Stimulated activated memory B cell treated with anti-CD40 and anti-IgM and Interleukin-4, amounts not matched to agents 10 μg/mL and 1 μg/mL and 100 μg/mL, for 72 hours (primary cell): ENCODE results near the gene RASIP1.
A peak's percentile ranks its signal among the peaks of the same experiment; 100 is the strongest.
"Not testable (repeated sequence)": the region's sequence is repeated elsewhere in the genome, so short reads cannot be mapped to it uniquely, and the experiment has no call there.

ENCODE experiments used
- ATAC-seq: fragments of 150-1000 bp; cut with Tn5 transposase; 2 replicates; pipeline ENCODE4 v1.10.0; 2021
- H3K27ac Mint-ChIP-seq: one replicate; pipeline ENCODE4 v1.8.0; 2022; ENCODE audit warnings: mild to moderate bottlenecking, mixed read lengths
- H3K27me3 Mint-ChIP-seq: one replicate; pipeline ENCODE4 v1.8.0; 2022; ENCODE audit warnings: mixed read lengths
- H3K36me3 Mint-ChIP-seq: one replicate; pipeline ENCODE4 v1.8.0; 2022; ENCODE audit warnings: mixed read lengths
- H3K4me1 Mint-ChIP-seq: one replicate; pipeline ENCODE4 v1.8.0; 2022; ENCODE audit warnings: mixed read lengths
- H3K4me3 Mint-ChIP-seq: one replicate; pipeline ENCODE4 v1.8.0; 2022; ENCODE audit warnings: mild to moderate bottlenecking, moderate library complexity, mixed read lengths
- H3K9me3 Mint-ChIP-seq: one replicate; pipeline ENCODE4 v1.8.0; 2022; ENCODE audit warnings: mixed read lengths

Gene RASIP1

DNA sequence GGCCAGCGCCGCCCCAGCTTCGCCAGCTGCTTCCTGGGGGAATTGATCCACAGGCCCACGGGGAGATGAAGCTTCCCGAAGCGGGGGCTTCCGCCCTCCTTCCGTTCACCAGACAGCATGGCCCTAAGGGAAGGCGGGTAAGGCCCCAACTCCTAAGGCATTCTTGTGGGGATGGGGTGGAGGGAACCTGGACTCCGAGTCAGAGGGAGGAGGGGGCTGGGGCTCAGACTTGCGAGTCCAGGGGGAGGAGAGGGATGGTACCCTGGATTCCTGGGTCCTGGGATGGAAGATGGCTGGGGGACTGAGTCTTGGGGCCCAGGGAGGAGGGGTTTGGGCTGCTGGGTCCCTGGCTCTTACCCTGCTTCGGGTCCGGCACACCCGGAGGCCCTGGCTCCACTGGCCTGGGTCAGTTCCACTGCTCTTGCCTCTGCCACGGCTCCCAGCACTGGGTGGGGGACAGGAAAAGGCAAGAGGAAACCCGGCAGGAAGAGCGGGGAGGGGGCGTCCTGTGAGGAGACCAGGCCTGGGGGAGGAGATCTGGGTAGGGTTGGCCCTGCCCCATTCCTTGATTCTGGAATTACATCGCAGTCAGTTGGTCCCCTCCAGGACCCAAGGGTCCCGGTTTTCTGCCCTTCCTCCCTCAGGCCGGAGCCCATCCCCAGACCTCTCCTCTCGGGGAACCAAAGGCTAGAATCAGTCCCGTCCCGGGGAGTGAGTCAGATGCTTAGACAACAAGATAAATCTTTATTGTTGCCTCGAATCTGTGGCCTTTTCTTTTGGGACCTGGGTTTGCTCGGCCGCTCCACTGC lies at the start of gene RASIP1:
Gene RASIP1 (minus strand): TSS at position 447 of the 809 bp plus-strand sequence. CDS start 328 bp downstream, at position 119.
- no peak for ATAC-seq
- Mint-ChIP-seq H3K36me3 (no peaks in the 10 kb centered on the region), H3K4me1 (peaks cover 25% of the 10 kb centered on the region), H3K27ac (no peak within 1 kb of the TSS), H3K9me3 (peaks cover 6% of the 10 kb centered on the region), H3K4me3 (peak within 1 kb of the TSS; percentile 29), H3K27me3 (peaks cover 51% of the 10 kb centered on the region)

DNA sequence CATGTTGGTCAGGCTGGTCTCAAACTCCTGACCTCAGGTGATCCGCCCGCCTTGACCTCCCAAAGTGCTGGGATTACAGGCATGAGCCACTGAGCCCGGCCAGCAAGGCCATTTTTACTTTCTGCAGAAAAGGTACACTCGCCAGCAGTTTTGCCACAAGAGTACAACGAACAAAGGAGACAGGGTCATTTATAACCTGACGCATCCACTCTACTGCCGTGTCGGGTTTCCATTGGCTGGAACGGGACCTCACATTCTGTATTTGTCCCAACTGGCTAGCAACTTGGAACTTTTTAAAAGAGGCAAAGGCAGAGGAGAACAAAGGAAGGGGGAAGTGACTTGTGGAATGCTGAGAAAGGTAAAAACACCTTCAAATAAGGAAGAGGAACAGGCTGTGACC lies 46.9 kb upstream of the RASIP1 start:
- not testable (repeated sequence) for H3K27ac Mint-ChIP-seq, H3K27me3 Mint-ChIP-seq

GRCh38 chr19:48786422-48786821 lies 46.0 kb upstream of the RASIP1 start:
- H3K27me3 Mint-ChIP-seq, H3K36me3 Mint-ChIP-seq, H3K9me3 Mint-ChIP-seq, H3K4me3 Mint-ChIP-seq, H3K27ac Mint-ChIP-seq, ATAC-seq: not testable (repeated sequence)
- peaks cover 17% of the 10 kb centered on the region for H3K4me1 Mint-ChIP-seq

More for the DNA sequence above, 46.9 kb upstream of the RASIP1 start:
- H3K36me3 Mint-ChIP-seq, H3K4me1 Mint-ChIP-seq, H3K9me3 Mint-ChIP-seq, H3K4me3 Mint-ChIP-seq, ATAC-seq: not testable (repeated sequence)

DNA sequence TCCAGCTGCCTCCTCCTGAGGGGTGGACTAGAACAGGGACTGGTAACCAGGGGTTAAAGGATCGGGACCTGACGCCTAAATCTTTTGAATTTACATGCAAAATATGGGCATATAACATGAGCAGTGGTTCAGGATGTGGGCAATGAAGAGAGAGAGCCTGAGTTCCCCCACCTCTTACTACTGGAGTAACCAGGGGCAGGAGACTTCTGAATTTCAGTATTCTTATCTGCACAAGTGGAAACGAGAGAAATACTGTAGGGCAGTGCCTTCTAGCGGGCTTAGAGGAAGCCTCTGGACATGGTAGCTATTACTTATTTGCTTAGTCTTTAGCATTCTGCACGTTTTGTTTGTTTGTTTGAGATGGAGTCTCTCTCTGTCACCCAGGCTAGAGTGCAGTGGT lies 44.1 kb upstream of the RASIP1 start:
- H3K9me3 Mint-ChIP-seq, result no peaks in the 10 kb centered on the region
- no peak overlapping the region for H3K4me3 Mint-ChIP-seq
- H3K27me3 Mint-ChIP-seq, result no peaks in the 10 kb centered on the region
- peaks cover 30% of the 10 kb centered on the region for H3K4me1 Mint-ChIP-seq
- ATAC-seq, result no peak
- no peaks in the 10 kb centered on the region for H3K36me3 Mint-ChIP-seq
- no peak overlapping the region for H3K27ac Mint-ChIP-seq

- Mint-ChIP-seq H3K36me3 (no peaks in the 10 kb centered on the region), H3K4me1 (peaks cover 24% of the 10 kb centered on the region), H3K4me3 (no peak overlapping the region), H3K9me3 (no peaks in the 10 kb centered on the region), H3K27me3 (no peaks in the 10 kb centered on the region), H3K27ac (peak overlapping the region; percentile 18)
- peak; percentile 57 for ATAC-seq
Measured at GRCh38 chr19:48780631-48781391, 40.4 kb upstream of the RASIP1 start.

GRCh38 chr19:48779636-48780035 lies 39.2 kb upstream of the RASIP1 start:
- peaks cover 24% of the 10 kb centered on the region for H3K4me1 Mint-ChIP-seq
- no peaks in the 10 kb centered on the region for H3K36me3 Mint-ChIP-seq
- H3K9me3 Mint-ChIP-seq, result no peaks in the 10 kb centered on the region
- no peak overlapping the region for H3K4me3 Mint-ChIP-seq
- H3K27me3 Mint-ChIP-seq, result no peaks in the 10 kb centered on the region
- peak; percentile 42 for ATAC-seq
- no peak overlapping the region for H3K27ac Mint-ChIP-seq

GRCh38 chr19:48777720-48778119 lies 37.3 kb upstream of the RASIP1 start:
- peaks cover 24% of the 10 kb centered on the region for H3K4me1 Mint-ChIP-seq
- peaks cover 12% of the 10 kb centered on the region for H3K27me3 Mint-ChIP-seq
- no peak for ATAC-seq
- H3K36me3 Mint-ChIP-seq, result no peaks in the 10 kb centered on the region
- H3K27ac Mint-ChIP-seq, result no peak overlapping the region
- H3K4me3 Mint-ChIP-seq, result no peak overlapping the region
- H3K9me3 Mint-ChIP-seq, result no peaks in the 10 kb centered on the region

GRCh38 chr19:48777139-48777538 lies 36.7 kb upstream of the RASIP1 start:
- no peak for ATAC-seq
- H3K4me1 Mint-ChIP-seq, result peaks cover 19% of the 10 kb centered on the region
- H3K9me3 Mint-ChIP-seq, result no peaks in the 10 kb centered on the region
- H3K27me3 Mint-ChIP-seq, result peaks cover 12% of the 10 kb centered on the region
- H3K36me3 Mint-ChIP-seq, result no peaks in the 10 kb centered on the region
- no peak overlapping the region for H3K4me3 Mint-ChIP-seq
- H3K27ac Mint-ChIP-seq, result no peak overlapping the region

DNA sequence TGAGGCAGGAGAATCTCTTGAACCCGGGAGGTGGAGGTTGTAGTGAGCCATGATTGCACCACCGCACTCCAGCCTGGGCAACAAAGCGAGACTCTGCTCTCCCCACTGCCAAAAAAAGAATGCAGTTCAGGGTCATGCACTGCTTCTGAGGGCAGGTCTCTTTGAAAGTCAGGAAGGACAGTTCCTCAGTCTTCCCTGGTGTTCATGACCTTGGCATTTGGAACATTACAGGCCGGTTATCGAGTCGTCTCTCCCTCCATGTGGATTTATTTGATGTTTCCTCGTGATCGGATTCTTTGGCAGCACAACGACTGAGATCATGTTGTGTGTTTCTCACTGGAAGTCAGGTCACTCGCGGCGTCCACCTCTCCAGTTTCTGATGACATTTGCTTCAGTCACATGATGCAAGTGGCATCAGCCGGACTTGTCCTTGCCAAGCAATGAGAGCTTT lies 32.1 kb upstream of the RASIP1 start:
- no peaks in the 10 kb centered on the region for H3K9me3 Mint-ChIP-seq
- no peak overlapping the region for H3K4me3 Mint-ChIP-seq
- no peaks in the 10 kb centered on the region for H3K4me1 Mint-ChIP-seq
- H3K27me3 Mint-ChIP-seq, result peaks cover 43% of the 10 kb centered on the region
- H3K36me3 Mint-ChIP-seq, result no peaks in the 10 kb centered on the region
- no peak overlapping the region for H3K27ac Mint-ChIP-seq
- ATAC-seq, result no peak

GRCh38 chr19:48770734-48771472 lies 30.5 kb upstream of the RASIP1 start:
- Mint-ChIP-seq H3K27ac (no peak overlapping the region), H3K4me1 (no peaks in the 10 kb centered on the region), H3K9me3 (no peaks in the 10 kb centered on the region), H3K4me3 (no peak overlapping the region), H3K36me3 (no peaks in the 10 kb centered on the region), H3K27me3 (peaks cover 56% of the 10 kb centered on the region)
- no peak for ATAC-seq

DNA sequence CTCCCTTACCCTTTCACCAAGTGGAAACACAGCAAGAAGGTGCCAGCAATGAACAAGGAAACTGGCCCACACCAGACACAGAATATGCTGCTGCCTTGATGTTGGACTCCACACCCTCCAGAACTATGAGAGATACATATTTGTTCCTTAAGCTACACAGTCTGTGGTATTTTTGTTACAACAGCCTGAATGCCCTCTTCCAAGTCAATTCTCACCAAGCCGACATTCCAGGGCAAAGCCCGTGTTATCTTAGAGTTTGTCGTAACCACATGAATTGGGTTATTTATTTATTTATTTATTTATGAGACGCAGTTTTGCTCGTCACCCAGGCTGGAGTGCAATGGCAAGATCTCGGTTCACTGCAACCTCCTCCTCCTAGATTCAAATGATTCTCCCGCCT lies 29.9 kb upstream of the RASIP1 start:
- Mint-ChIP-seq H3K27me3 (peaks cover 62% of the 10 kb centered on the region), H3K27ac (no peak overlapping the region), H3K4me3 (no peak overlapping the region), H3K36me3 (no peaks in the 10 kb centered on the region), H3K4me1 (no peaks in the 10 kb centered on the region), H3K9me3 (no peaks in the 10 kb centered on the region)
- no peak for ATAC-seq

DNA sequence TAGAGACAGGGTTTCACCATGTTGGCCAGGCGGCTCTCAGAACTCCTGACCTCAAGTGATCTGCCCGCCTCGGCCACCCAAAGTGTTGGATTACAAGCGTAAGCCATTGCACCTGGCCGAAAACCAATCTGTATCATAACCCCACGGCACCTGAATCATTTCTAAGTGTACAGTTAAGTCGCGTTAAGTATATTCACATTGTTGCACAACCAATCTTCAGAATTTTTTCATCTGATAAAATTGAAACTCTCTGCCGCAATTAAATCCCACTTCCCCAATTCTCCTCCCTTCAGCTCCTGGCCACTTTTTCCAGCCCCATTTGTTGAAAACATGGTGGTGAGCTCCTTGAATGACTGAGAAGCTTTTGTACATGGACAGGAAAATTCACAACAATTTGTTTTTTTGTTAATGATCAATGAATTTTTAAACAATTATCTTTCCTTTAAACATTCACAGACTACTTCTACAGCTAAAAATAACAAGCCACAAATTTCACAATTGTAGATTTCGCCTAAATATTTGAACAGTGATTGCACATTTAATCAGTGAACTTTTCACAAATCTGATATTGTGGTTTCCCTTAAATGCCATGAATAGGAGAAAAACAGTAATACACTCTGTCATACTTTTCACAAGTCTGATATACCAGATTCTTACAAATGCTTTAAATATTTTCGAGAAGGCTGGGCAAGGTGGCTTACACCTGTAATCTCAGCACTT lies 28.7 kb upstream of the RASIP1 start:
- H3K4me3 Mint-ChIP-seq, result no peak overlapping the region
- no peak for ATAC-seq
- no peaks in the 10 kb centered on the region for H3K4me1 Mint-ChIP-seq
- H3K36me3 Mint-ChIP-seq, result no peaks in the 10 kb centered on the region
- H3K27me3 Mint-ChIP-seq, result peaks cover 59% of the 10 kb centered on the region
- no peak overlapping the region for H3K27ac Mint-ChIP-seq
- no peaks in the 10 kb centered on the region for H3K9me3 Mint-ChIP-seq

DNA sequence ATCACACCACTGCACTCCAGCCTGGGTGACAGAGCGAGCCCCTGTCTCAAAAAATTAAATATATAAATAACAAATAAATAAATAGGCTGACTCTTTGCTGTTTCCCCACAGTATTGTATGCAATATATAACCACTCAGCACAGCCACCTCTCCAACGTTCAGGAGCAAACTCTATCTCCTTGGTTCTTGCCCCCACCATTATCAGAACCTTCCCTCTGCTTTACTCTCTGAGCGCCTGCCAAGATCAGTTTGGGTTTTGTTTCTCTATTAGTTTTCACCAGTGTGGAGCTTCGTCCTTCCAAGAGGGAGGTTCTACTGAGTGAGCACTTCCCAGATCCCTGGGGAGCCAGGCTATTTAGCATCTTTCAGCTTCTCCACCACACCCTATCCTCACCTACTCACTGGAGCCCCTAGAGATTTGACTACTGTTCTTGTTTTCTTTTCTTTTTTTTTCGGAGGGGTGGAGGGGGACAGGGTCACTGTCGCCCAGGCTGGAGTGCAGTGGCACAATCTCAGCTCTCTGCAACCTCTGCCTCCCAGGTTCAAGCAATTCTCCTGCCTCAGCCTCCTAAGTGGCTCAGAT lies 27.9 kb upstream of the RASIP1 start:
- ATAC-seq, H3K27ac Mint-ChIP-seq, H3K36me3 Mint-ChIP-seq, H3K4me1 Mint-ChIP-seq, H3K9me3 Mint-ChIP-seq, H3K4me3 Mint-ChIP-seq: not testable (repeated sequence)
- H3K27me3 Mint-ChIP-seq, result peaks cover 54% of the 10 kb centered on the region

DNA sequence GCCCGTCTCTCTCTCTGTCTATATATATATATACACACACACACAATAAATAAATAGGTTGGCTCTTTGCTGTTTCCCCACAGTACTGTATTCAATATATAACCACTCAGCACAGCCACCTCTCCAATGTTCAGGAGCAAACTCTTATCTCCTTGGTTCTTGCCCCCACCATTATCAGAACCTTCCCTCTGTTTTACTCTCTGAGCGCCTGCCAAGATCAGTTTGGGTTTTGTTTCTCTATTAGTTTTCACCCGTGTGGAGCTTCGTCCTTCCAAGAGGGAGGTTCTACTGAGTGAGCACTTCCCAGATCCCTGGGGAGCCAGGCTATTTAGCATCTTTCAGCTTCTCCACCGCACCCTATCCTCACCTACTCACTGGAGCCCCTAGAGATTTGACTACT lies 25.4 kb upstream of the RASIP1 start:
- H3K4me3 Mint-ChIP-seq, H3K36me3 Mint-ChIP-seq, H3K4me1 Mint-ChIP-seq, H3K9me3 Mint-ChIP-seq, H3K27ac Mint-ChIP-seq, ATAC-seq: not testable (repeated sequence)
- H3K27me3 Mint-ChIP-seq, result peaks cover 73% of the 10 kb centered on the region
